Brain microvascular endothelial cell (primary cell): ENCODE results near the gene WASHC1.
A peak's percentile ranks its signal among the peaks of the same experiment; 100 is the strongest.
"Not testable (repeated sequence)": the region's sequence is repeated elsewhere in the genome, so short reads cannot be mapped to it uniquely, and the experiment has no call there.

Source experiments
- DNase-seq: peaks from one replicate; pipeline ENCODE4 v3.0.0-alpha.2; 2020
- H3K27ac ChIP-seq: fragments of 250-450 bp; sonication (Bioruptor Pico); 2 replicates; pipeline ENCODE4 v1.5.1; 2020; ENCODE audit warnings: mild to moderate bottlenecking, moderate library complexity
- H3K27me3 ChIP-seq: fragments of 250-450 bp; sonication (Bioruptor Pico); replicated peaks from 2 replicates; pipeline ENCODE4 v1.5.1; 2020; ENCODE audit warnings: mild to moderate bottlenecking
- H3K36me3 ChIP-seq: fragments of 250-450 bp; sonication (Bioruptor Pico); replicated peaks from 2 replicates; pipeline ENCODE4 v1.5.1; 2020; ENCODE audit warnings: mild to moderate bottlenecking
- H3K4me3 ChIP-seq: 2 replicates; pipeline ENCODE4 v1.5.1; 2011; ENCODE audit warnings: low read depth, mild to moderate bottlenecking, control low read depth, low read length, moderate library complexity
- CTCF ChIP-seq: IDR thresholded peaks from 2 replicates; pipeline ENCODE4 v1.5.1; 2011; ENCODE audit warnings: low read depth, mild to moderate bottlenecking, moderate library complexity, low read length, control low read depth, inconsistent platforms; ENCODE audit errors: missing control alignments
- in situ Hi-C: cut with HindIII; loops from 2 replicates; pipeline ENCODE4 v1.10.0; 2017; ENCODE audit warnings: low sequenced_read_pairs, low pct_ligation_motif_present

WASHC1 gene

DNA sequence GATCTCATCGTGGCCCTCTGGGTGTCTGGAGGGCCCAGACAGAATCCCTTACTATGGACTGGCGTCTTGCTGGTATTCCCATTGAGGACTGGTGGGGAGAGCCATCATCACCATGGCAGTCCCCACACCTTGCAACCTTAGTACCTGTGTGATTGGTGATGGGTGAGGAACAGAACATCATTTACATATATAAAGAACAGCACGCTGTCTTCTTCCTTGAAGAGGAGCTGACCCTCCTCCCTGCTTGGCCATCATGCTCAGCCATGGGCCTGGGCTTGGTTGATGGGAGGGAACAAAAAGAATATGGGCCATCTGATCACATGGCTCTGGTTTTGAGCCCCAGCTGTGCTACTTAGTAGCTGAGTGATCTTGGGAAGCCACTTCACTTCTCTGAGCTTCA is 13.9 kb upstream of the WASHC1 start:
- H3K36me3 ChIP-seq, H3K4me3 ChIP-seq, H3K27me3 ChIP-seq, H3K27ac ChIP-seq, DNase-seq, in situ Hi-C loops: not testable (repeated sequence)

DNA sequence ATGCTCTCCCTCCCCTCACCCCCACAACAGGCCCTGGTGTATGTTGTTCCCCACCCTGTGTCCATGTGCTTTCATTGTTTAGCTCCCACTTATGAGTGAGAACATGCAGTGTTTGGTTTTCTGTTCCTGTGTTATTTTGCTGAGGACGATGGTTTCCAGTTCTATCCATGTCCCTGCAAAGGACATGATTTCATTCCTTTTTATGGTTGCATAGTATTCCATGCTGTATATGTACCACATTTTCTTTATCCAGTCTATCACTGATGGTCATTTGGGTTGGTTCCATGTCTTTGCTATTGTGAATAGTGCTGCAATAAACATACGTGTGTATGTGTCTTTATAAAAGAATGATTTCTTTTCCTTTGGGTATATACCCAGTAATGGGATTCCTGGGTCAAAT is 12.6 kb upstream of the WASHC1 start:
- H3K4me3 ChIP-seq, in situ Hi-C loops, H3K27me3 ChIP-seq, H3K36me3 ChIP-seq, H3K27ac ChIP-seq, DNase-seq: not testable (repeated sequence)

GRCh38 chr9:41261-41676 is 12.0 kb upstream of the WASHC1 start:
- DNase-seq, H3K36me3 ChIP-seq, in situ Hi-C loops, H3K4me3 ChIP-seq, H3K27me3 ChIP-seq, H3K27ac ChIP-seq: not testable (repeated sequence)

- H3K27me3 ChIP-seq, in situ Hi-C loops, DNase-seq, H3K4me3 ChIP-seq, H3K36me3 ChIP-seq, H3K27ac ChIP-seq: not testable (repeated sequence)
Measured at GRCh38 chr9:32308-32707, 3.1 kb upstream of the WASHC1 start.

- in situ Hi-C loops, H3K36me3 ChIP-seq, DNase-seq, H3K27ac ChIP-seq, H3K27me3 ChIP-seq: not testable (repeated sequence)
- H3K4me3 ChIP-seq, result peak overlapping the region; percentile 55
Measured at GRCh38 chr9:28775-29174, 481 bp downstream of the WASHC1 start.

DNA sequence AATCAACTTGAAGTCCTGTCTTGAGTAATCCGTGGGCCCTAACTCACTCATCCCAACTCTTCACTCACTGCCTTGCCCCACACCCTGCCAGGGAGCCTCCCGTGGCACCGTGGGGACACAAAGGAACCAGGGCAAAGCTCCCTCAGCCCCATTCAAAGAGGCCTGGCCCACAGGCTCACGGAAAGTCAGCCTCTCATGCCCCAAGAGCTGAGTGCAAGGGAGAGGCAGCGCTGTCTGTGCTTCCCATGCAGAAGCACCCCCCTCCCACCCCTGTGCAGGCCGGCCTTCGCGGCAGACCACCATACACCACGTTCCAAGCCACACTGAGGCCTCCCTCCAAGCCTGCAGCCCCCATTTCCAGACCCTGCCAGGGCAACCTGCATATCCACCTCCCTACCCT is 7.6 kb downstream of the WASHC1 start:
- in situ Hi-C loops, H3K36me3 ChIP-seq, H3K27ac ChIP-seq: not testable (repeated sequence)

GRCh38 chr9:16875-17274 is 12.4 kb downstream of the WASHC1 start:
- H3K27ac ChIP-seq, in situ Hi-C loops, H3K4me3 ChIP-seq, H3K36me3 ChIP-seq, DNase-seq, H3K27me3 ChIP-seq: not testable (repeated sequence)

More for the DNA sequence above, 7.6 kb downstream of the WASHC1 start:
- DNase-seq, H3K4me3 ChIP-seq, H3K27me3 ChIP-seq: not testable (repeated sequence)

- in situ Hi-C loops, H3K36me3 ChIP-seq, H3K4me3 ChIP-seq, H3K27me3 ChIP-seq, H3K27ac ChIP-seq: not testable (repeated sequence)
- DNase-seq, result peak; percentile 7
Measured at GRCh38 chr9:14129-14809, 15.0 kb downstream of the WASHC1 start.

DNA sequence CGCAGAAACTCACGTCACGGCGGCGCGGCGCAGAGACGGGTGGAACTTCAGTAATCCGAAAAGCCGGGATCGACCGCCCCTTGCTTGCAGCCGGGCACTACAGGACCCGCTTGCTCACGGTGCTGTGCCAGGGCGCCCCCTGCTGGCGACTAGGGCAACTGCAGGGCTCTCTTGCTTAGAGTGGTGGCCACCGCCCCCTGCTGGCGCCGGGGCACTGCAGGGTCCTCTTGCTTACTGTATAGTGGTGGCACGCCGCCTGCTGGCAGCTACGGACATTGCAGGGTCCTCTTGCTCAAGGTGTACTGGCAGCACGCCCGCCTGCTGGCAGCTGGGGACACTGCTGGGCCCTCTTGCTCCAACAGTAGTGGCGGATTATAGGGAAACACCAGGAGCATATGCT is 18.1 kb downstream of the WASHC1 start:
- H3K27ac ChIP-seq, in situ Hi-C loops, H3K4me3 ChIP-seq, H3K27me3 ChIP-seq, H3K36me3 ChIP-seq: not testable (repeated sequence)
- DNase-seq, result peak; percentile 72
- TF ChIP-seq CTCF, result peak; percentile 48

GRCh38 chr9:10653-11053 is 18.6 kb downstream of the WASHC1 start:
- H3K36me3 ChIP-seq, in situ Hi-C loops, H3K27me3 ChIP-seq, H3K27ac ChIP-seq, H3K4me3 ChIP-seq, DNase-seq: not testable (repeated sequence)

DNA sequence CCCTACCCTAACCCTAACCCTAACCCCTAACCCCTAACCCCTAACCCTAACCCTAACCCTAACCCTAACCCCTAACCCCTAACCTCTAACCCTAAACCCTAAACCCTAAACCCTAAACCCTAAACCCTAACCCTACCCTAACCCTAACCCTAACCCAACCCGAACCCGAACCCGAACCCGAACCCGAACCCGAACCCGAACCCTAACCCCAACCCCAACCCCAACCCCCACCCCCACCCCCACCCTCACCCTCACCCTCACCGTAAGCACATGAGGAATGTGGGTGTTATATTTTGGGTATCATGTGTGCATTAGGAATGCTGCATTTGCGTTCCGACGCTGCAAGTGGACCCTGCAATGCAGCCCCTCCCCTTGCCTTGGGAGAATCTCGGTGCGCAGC is 19.0 kb downstream of the WASHC1 start:
- H3K36me3 ChIP-seq, in situ Hi-C loops, DNase-seq, H3K27me3 ChIP-seq, H3K27ac ChIP-seq, H3K4me3 ChIP-seq: not testable (repeated sequence)
